T-helper 2 cell treated with Interferon-gamma antibody and Interleukin-4, amounts not matched to agents 5 μg/mL and 100 μg/mL, for 36 hours (primary cell): Measurements from ENCODE around the gene S100A10.
A peak's percentile ranks its signal among the peaks of the same experiment; 100 is the strongest.

ENCODE experiments used
- DNase-seq: peaks from one replicate; pipeline ENCODE4 v3.0.0; 2021; ENCODE audit warnings: low spot score
- H3K27ac Mint-ChIP-seq: one replicate; pipeline ENCODE4 v1.8.0; 2021; ENCODE audit warnings: mild to moderate bottlenecking, mixed read lengths
- H3K27me3 Mint-ChIP-seq: one replicate; pipeline ENCODE4 v1.8.0; 2021; ENCODE audit warnings: low read depth, mixed read lengths
- H3K36me3 Mint-ChIP-seq: one replicate; pipeline ENCODE4 v1.8.0; 2021; ENCODE audit warnings: low read depth, mixed read lengths
- H3K4me1 Mint-ChIP-seq: one replicate; pipeline ENCODE4 v1.8.0; 2021; ENCODE audit warnings: low read depth, mixed read lengths
- H3K4me3 Mint-ChIP-seq: one replicate; pipeline ENCODE4 v1.8.0; 2022; ENCODE audit warnings: mild to moderate bottlenecking, moderate library complexity, mixed read lengths
- H3K9me3 Mint-ChIP-seq: one replicate; pipeline ENCODE4 v1.8.0; 2021; ENCODE audit warnings: mixed read lengths

The S100A10 gene

DNA sequence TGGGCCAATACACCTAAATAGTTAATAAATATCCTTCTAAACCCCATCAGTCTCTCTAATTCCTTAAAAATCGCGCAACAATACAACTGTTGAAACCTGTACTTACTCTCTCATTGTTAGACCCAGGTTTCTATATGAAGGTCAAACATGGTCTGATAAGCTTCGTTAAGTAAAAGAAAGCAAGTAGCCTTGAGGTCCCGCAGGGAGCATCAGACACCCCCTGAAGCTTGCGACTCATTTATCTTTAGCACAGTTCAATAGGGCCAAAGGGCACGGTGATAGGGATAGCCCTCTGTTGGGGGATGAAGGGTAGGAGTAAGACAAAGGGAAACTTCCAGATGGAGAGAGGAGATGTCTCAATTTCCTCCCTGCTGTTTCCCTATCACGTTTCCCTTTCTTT, 57.0 kb downstream of the S100A10 start:
- no peaks in the 10 kb centered on the region for H3K9me3 Mint-ChIP-seq
- peaks cover 16% of the 10 kb centered on the region for H3K27me3 Mint-ChIP-seq
- no peak overlapping the region for H3K27ac Mint-ChIP-seq
- H3K36me3 Mint-ChIP-seq, result no peaks in the 10 kb centered on the region
- no peak for DNase-seq
- peaks cover 5% of the 10 kb centered on the region for H3K4me1 Mint-ChIP-seq
- H3K4me3 Mint-ChIP-seq, result no peak overlapping the region

DNA sequence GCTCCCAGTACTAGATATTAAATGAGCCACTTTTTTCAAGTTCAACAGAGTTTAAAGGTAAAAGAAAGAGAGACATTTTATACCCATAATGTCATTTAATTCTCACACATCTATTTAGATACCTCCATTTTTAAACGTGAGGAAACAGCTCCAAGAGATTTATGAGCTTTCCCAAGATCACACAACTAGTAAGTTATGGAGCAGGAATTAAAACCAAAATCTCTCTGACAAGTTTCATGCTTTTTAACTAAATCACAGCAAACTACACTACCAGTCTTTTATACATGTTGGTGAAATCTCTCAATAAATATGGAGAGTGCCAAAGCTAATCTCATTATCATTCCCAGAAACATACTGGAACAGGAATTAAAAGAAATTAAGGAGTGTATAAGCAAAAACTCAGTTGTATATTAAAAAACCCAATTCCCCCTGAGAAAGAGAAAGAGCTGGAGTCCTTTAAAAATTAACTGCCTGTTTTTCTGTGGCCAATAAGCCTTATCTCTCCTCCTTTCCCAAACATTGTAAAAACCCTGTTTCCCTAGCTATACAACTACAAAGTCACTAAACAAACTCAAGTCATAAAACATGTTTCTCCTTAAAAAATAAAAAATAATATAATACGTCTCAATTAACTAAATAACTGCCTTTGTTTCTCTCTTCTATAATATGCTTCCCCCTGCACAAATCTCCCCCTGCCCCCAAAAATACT, 57.6 kb downstream of the S100A10 start:
- H3K27ac Mint-ChIP-seq, result no peak overlapping the region

GRCh38 chr1:151935154-151935553, 58.5 kb downstream of the S100A10 start:
- Mint-ChIP-seq H3K27ac (no peak overlapping the region), H3K4me1 (peaks cover 2% of the 10 kb centered on the region), H3K27me3 (peaks cover 16% of the 10 kb centered on the region), H3K4me3 (no peak overlapping the region), H3K36me3 (no peaks in the 10 kb centered on the region), H3K9me3 (no peaks in the 10 kb centered on the region)
- no peak for DNase-seq

More for the DNA sequence above, 57.6 kb downstream of the S100A10 start:
- Mint-ChIP-seq H3K4me3 (no peak overlapping the region), H3K36me3 (no peaks in the 10 kb centered on the region), H3K4me1 (peaks cover 2% of the 10 kb centered on the region), H3K9me3 (no peaks in the 10 kb centered on the region), H3K27me3 (peaks cover 16% of the 10 kb centered on the region)
- no peak for DNase-seq

GRCh38 chr1:151934048-151934493, 59.6 kb downstream of the S100A10 start:
- Mint-ChIP-seq H3K36me3 (no peaks in the 10 kb centered on the region), H3K9me3 (no peaks in the 10 kb centered on the region)
- DNase-seq, result peak; percentile 40

More at GRCh38 chr1:151934048-151934493, 59.6 kb downstream of the S100A10 start:
- Mint-ChIP-seq H3K4me3 (no peak overlapping the region), H3K27ac (no peak overlapping the region), H3K4me1 (peaks cover 3% of the 10 kb centered on the region), H3K27me3 (peaks cover 16% of the 10 kb centered on the region)
